Suprapubic skin (tissue), 4 donors: ENCODE measurements around the gene CALM3. TPM values are rescaled to one million over a fixed set of nuclear protein-coding genes. Genes with fewer than 3 reads are reported as not detected.
A peak's percentile ranks its signal among the peaks of the same experiment; 100 is the strongest.
"Not testable (repeated sequence)": the region's sequence is repeated elsewhere in the genome, so short reads cannot be mapped to it uniquely, and the experiment has no call there.

Source experiments
- DNase-seq, 2 donors: peaks; one replicate each; pipeline ENCODE4 v3.0.0-alpha.2; 2019; ENCODE audit warnings: low spot score in 2 of 2
- H3K27ac ChIP-seq: fragments of 200-600 bp; sonication (generic); one replicate; pipeline ENCODE4 v1.5.1; 2019
- H3K27me3 ChIP-seq: fragments of 200-600 bp; sonication (generic); one replicate; pipeline ENCODE4 v1.5.1; 2019
- H3K36me3 ChIP-seq: fragments of 200-600 bp; sonication (generic); one replicate; pipeline ENCODE4 v1.5.1; 2019
- H3K4me1 ChIP-seq: fragments of 200-600 bp; sonication (generic); one replicate; pipeline ENCODE4 v1.5.1; 2019
- H3K4me3 ChIP-seq: fragments of 200-600 bp; sonication (generic); one replicate; pipeline ENCODE4 v1.5.1; 2019; ENCODE audit warnings: mild to moderate bottlenecking
- H3K9me3 ChIP-seq: fragments of 200-600 bp; sonication (generic); one replicate; pipeline ENCODE4 v1.5.1; 2019
- EP300 ChIP-seq: sonication (generic); formaldehyde crosslinking; IDR thresholded peaks from one replicate; pipeline ENCODE4 v1.6.1; 2017; ENCODE audit warnings: antibody characterized with exemption
- POLR2A ChIP-seq, 2 donors: fragments of 450-650 bp; IDR thresholded peaks; one replicate each; pipeline ENCODE4 v1.6.1; 2017; ENCODE audit warnings: antibody characterized with exemption in 2 of 2, mild to moderate bottlenecking in 2 of 2, moderate library complexity in 2 of 2
- POLR2AphosphoS5 ChIP-seq, 3 donors: sonication (generic); formaldehyde crosslinking; IDR thresholded peaks; one replicate each; pipeline ENCODE4 v1.6.1; 2017; ENCODE audit warnings: antibody characterized with exemption in 3 of 3
- WGBS: methylation state at CpG from one replicate; pipeline ENCODE4 v1.1.5; 2018; 5-methylcytosine and 5-hydroxymethylcytosine counted together
- total RNA-seq, 4 donors: library from RNA; depleted of rRNA; stranded (reverse); fragments of >200 nt; gene quantifications; one replicate each; pipeline ENCODE4 v1.1.0, GENCODE V29; 2016
- TF ChIP-seq, protein P1 (sequence below), 2 donors: fragments of 200-600 bp in 1 of 2; fragments of 450-650 bp in 1 of 2; sonication (generic) in 1 of 2; IDR thresholded peaks; one replicate each; pipeline ENCODE4 v1.5.1; 2016 to 2019; ENCODE audit warnings: antibody characterized with exemption in 2 of 2, mild to moderate bottlenecking in 1 of 2, moderate library complexity in 1 of 2

Gene CALM3
- total RNA-seq, 4 donors from 2014 or later = 56.0 to 102 (median 78.6) TPM

GRCh38 chr19:46559203-46559602, 41.9 kb upstream of the CALM3 start:
- Histone ChIP-seq H3K4me3 (no peak overlapping the region), H3K36me3 (no peaks in the 10 kb centered on the region), H3K27me3 (no peaks in the 10 kb centered on the region), H3K9me3 (no peaks in the 10 kb centered on the region), H3K4me1 (no peaks in the 10 kb centered on the region), H3K27ac (no peak overlapping the region)
- 83% methylated on average over 5 of the region's 9 CpGs for WGBS
- TF ChIP-seq, protein P1, sequence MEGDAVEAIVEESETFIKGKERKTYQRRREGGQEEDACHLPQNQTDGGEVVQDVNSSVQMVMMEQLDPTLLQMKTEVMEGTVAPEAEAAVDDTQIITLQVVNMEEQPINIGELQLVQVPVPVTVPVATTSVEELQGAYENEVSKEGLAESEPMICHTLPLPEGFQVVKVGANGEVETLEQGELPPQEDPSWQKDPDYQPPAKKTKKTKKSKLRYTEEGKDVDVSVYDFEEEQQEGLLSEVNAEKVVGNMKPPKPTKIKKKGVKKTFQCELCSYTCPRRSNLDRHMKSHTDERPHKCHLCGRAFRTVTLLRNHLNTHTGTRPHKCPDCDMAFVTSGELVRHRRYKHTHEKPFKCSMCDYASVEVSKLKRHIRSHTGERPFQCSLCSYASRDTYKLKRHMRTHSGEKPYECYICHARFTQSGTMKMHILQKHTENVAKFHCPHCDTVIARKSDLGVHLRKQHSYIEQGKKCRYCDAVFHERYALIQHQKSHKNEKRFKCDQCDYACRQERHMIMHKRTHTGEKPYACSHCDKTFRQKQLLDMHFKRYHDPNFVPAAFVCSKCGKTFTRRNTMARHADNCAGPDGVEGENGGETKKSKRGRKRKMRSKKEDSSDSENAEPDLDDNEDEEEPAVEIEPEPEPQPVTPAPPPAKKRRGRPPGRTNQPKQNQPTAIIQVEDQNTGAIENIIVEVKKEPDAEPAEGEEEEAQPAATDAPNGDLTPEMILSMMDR (IDR thresholded peaks at IDR 0.05) = no peak
- TF ChIP-seq EP300 (no peak), POLR2A (IDR thresholded peaks at IDR 0.05) (no peak), POLR2AphosphoS5 (IDR thresholded peaks at IDR 0.05) (no peak)
- peak in 1 of 2 donors; percentile 57 for DNase-seq

- H3K27ac ChIP-seq, H3K4me1 ChIP-seq, H3K27me3 ChIP-seq, H3K9me3 ChIP-seq, H3K36me3 ChIP-seq, H3K4me3 ChIP-seq: not testable (repeated sequence)
- DNase-seq = peak in 1 of 2 donors; percentile 26
- 91% methylated on average over 8 of the region's 8 CpGs for WGBS
Observed at GRCh38 chr19:46559675-46560074, 41.5 kb upstream of the CALM3 start.

- TF ChIP-seq EP300 (no peak), POLR2A (IDR thresholded peaks at IDR 0.05) (no peak), POLR2AphosphoS5 (IDR thresholded peaks at IDR 0.05) (no peak)
- TF ChIP-seq, protein P1 (IDR thresholded peaks at IDR 0.05) = no peak
- H3K27ac ChIP-seq = no peak overlapping the region
- H3K4me1 ChIP-seq = no peaks in the 10 kb centered on the region
- H3K9me3 ChIP-seq = no peaks in the 10 kb centered on the region
- no peaks in the 10 kb centered on the region for H3K27me3 ChIP-seq
- H3K4me3 ChIP-seq = no peak overlapping the region
- DNase-seq = no peak
- no peaks in the 10 kb centered on the region for H3K36me3 ChIP-seq
Observed at GRCh38 chr19:46564701-46565100, 36.4 kb upstream of the CALM3 start.

GRCh38 chr19:46571495-46571894, 29.6 kb upstream of the CALM3 start:
- Histone ChIP-seq H3K4me3 (no peak overlapping the region), H3K36me3 (no peaks in the 10 kb centered on the region), H3K27me3 (no peaks in the 10 kb centered on the region), H3K9me3 (no peaks in the 10 kb centered on the region), H3K4me1 (no peaks in the 10 kb centered on the region), H3K27ac (no peak overlapping the region)
- no peak for DNase-seq
- WGBS = 57% methylated on average over 5 of the region's 5 CpGs
- TF ChIP-seq, protein P1 (IDR thresholded peaks at IDR 0.05) = no peak
- TF ChIP-seq POLR2A (IDR thresholded peaks at IDR 0.05) (no peak), POLR2AphosphoS5 (IDR thresholded peaks at IDR 0.05) (no peak), EP300 (no peak)

DNA sequence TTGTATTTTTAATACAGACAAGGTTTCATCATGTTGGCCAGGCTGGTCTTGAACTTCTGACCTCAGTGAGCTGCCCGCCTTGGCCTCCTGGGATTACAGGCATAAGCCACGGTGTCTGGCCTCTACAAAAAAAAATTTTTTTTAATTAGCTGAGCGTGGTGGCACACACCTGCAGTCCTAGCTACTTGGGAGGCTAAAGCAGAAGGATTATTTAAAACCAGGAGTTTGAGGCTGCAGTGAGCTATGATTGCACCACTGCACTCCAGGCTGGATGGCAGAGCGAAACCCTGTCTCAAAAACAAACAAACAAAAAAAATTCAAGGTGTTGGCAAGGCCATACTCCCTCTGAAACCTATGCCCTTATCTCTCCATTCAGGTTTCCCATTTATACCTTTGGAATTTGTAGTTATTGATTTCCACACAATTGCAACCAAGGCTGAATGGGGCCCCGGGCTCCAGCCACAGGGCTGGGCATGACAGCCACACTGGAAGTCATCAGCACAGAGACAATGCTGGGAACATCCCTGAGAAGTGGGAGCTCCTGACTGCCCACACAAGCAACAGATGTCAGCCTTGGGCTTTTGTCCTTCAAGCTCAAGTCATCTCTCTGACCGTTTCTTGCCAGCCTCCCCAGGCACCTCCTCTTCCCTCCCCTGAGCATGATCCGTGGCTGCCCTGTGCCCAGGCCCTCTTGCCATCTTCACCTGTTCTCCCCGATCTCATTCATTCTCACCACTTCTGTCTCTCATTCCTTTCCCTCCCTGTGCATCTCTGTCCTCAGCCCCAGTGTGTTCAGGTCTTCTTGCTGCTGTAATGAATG, 27.2 kb upstream of the CALM3 start:
- Histone ChIP-seq H3K36me3 (no peaks in the 10 kb centered on the region), H3K4me3 (no peak overlapping the region), H3K4me1 (no peaks in the 10 kb centered on the region), H3K27me3 (no peaks in the 10 kb centered on the region), H3K27ac (no peak overlapping the region), H3K9me3 (no peaks in the 10 kb centered on the region)
- DNase-seq = no peak
- TF ChIP-seq EP300 (no peak), POLR2A (IDR thresholded peaks at IDR 0.05) (no peak), POLR2AphosphoS5 (IDR thresholded peaks at IDR 0.05) (no peak)
- TF ChIP-seq, protein P1 (IDR thresholded peaks at IDR 0.05) = no peak
- 81% methylated on average over 8 of the region's 8 CpGs for WGBS
